Activated naive CD8-positive, alpha-beta T cell treated with anti-CD3 and anti-CD28 coated beads, Interleukin-2, amount 50 U/mL, for 24 hours (primary cell): Measurements from ENCODE around the gene APBA2.

Source experiments
- ATAC-seq: fragments of 150-1000 bp; cut with Tn5 transposase; one replicate; pipeline ENCODE4 v1.10.0; 2021
- DNase-seq: peaks from one replicate; pipeline ENCODE4 v3.0.0; 2021
- H3K27ac Mint-ChIP-seq: one replicate; pipeline ENCODE4 v1.8.0; 2021; ENCODE audit warnings: mild to moderate bottlenecking, mixed read lengths
- H3K27me3 Mint-ChIP-seq: one replicate; pipeline ENCODE4 v1.8.0; 2021; ENCODE audit warnings: mixed read lengths
- H3K36me3 Mint-ChIP-seq: one replicate; pipeline ENCODE4 v1.8.0; 2021; ENCODE audit warnings: low read depth, mixed read lengths
- H3K4me1 Mint-ChIP-seq: one replicate; pipeline ENCODE4 v1.8.0; 2021; ENCODE audit warnings: mixed read lengths
- H3K4me3 Mint-ChIP-seq: one replicate; pipeline ENCODE4 v1.8.0; 2021; ENCODE audit warnings: mild to moderate bottlenecking, moderate library complexity, mixed read lengths
- H3K9me3 Mint-ChIP-seq: one replicate; pipeline ENCODE4 v1.8.0; 2021; ENCODE audit warnings: mixed read lengths

The APBA2 gene

GRCh38 chr15:28954466-28955159 lies 68.8 kb downstream of the APBA2 start:
- Mint-ChIP-seq H3K9me3 (no peaks in the 10 kb centered on the region), H3K27me3 (no peaks in the 10 kb centered on the region), H3K4me3 (peak overlapping the region; percentile 50), H3K4me1 (peaks cover 64% of the 10 kb centered on the region), H3K27ac (no peak overlapping the region), H3K36me3 (no peaks in the 10 kb centered on the region)
- DNase-seq (no peak), ATAC-seq (no peak)

DNA sequence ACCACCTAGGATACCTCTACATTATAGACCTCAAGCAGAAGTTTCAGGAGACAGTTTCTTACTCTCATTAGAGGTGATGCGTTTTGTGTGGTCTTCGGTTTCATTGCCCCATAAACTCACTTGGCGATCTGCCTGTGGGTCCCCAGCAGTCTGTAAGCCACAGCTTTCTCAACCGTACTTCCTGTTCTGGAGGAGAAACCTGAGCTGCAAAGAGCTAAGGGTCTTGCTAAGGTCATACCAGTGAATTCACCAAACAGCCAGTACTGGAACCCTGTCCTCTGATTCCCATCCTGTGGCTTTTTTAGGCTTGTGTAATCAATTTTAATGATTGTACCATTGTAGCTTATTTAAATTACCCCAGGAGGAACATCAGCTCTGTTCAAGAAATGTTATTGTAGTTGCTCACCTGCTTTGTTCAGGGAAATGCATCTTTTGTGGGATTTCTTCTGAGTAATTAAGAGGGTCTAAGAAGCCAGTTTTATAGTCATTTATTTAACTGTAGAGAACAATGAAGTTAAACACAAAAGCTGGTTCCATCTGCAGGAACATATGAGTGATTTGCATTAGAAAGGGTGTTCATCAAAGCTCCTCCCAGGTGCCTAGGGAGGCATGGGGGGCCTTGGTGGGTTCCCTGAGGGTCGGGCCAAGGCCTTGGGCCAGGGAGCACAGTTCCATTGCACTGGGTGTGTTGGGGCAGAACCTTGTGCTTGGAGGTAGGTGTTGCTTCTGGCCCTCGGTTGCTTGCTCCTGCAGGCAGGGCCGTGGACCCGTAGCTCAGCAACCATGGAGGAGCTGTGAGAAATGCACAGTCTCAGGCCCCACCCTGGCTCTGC lies 69.6 kb downstream of the APBA2 start:
- DNase-seq (no peak), ATAC-seq (peak; percentile 73)
- Mint-ChIP-seq H3K27me3 (no peaks in the 10 kb centered on the region), H3K27ac (no peak overlapping the region), H3K36me3 (no peaks in the 10 kb centered on the region), H3K4me3 (peak overlapping the region; percentile 50), H3K4me1 (peaks cover 58% of the 10 kb centered on the region), H3K9me3 (no peaks in the 10 kb centered on the region)

- H3K9me3 Mint-ChIP-seq, result no peaks in the 10 kb centered on the region
- peaks cover 60% of the 10 kb centered on the region for H3K4me1 Mint-ChIP-seq
- H3K27me3 Mint-ChIP-seq, result no peaks in the 10 kb centered on the region
- H3K27ac Mint-ChIP-seq, result no peak overlapping the region
- H3K4me3 Mint-ChIP-seq, result no peak overlapping the region
- DNase-seq (no peak), ATAC-seq (no peak)
- no peaks in the 10 kb centered on the region for H3K36me3 Mint-ChIP-seq
Measured at GRCh38 chr15:28955993-28956421, 70.2 kb downstream of the APBA2 start.

GRCh38 chr15:28956491-28956890 lies 70.7 kb downstream of the APBA2 start:
- H3K4me1 Mint-ChIP-seq, result peaks cover 64% of the 10 kb centered on the region
- no peak for ATAC-seq
- no peaks in the 10 kb centered on the region for H3K9me3 Mint-ChIP-seq
- DNase-seq, result no peak
- no peaks in the 10 kb centered on the region for H3K27me3 Mint-ChIP-seq
- H3K4me3 Mint-ChIP-seq, result no peak overlapping the region
- H3K36me3 Mint-ChIP-seq, result no peaks in the 10 kb centered on the region
- H3K27ac Mint-ChIP-seq, result no peak overlapping the region

- Mint-ChIP-seq H3K9me3 (no peaks in the 10 kb centered on the region), H3K4me3 (no peak overlapping the region), H3K27me3 (no peaks in the 10 kb centered on the region), H3K27ac (no peak overlapping the region), H3K36me3 (no peaks in the 10 kb centered on the region), H3K4me1 (peaks cover 63% of the 10 kb centered on the region)
- ATAC-seq (no peak), DNase-seq (no peak)
Measured at GRCh38 chr15:28957606-28958498, 72.1 kb downstream of the APBA2 start.

GRCh38 chr15:28959326-28959725 lies 73.6 kb downstream of the APBA2 start:
- Mint-ChIP-seq H3K27ac (no peak overlapping the region), H3K4me1 (peaks cover 62% of the 10 kb centered on the region), H3K4me3 (no peak overlapping the region), H3K36me3 (peaks cover 2% of the 10 kb centered on the region), H3K27me3 (no peaks in the 10 kb centered on the region), H3K9me3 (no peaks in the 10 kb centered on the region)
- no peak for DNase-seq
- ATAC-seq, result no peak

DNA sequence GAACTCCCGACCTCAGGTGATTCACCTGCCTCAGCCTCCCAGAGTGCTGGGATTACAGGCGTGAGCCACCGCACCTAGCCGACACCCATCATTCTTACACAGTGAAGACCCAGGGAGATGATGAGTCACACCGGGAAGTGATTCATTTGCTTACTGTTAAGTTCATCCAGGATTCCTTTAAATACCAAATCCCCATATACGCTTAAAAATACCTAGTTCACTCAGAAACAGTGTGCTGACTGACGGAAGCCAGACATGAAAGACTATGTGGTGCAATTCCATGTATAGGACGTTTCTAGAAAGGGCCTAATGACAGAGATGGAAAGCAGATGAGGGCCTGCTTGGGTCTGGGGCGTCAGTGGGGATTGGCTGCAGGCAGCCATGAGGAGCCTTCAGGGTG lies 75.2 kb downstream of the APBA2 start:
- H3K4me3 Mint-ChIP-seq, result no peak overlapping the region
- no peaks in the 10 kb centered on the region for H3K27me3 Mint-ChIP-seq
- H3K9me3 Mint-ChIP-seq, result no peaks in the 10 kb centered on the region
- H3K4me1 Mint-ChIP-seq, result peaks cover 50% of the 10 kb centered on the region
- DNase-seq, result no peak
- H3K27ac Mint-ChIP-seq, result no peak overlapping the region
- H3K36me3 Mint-ChIP-seq, result peaks cover 2% of the 10 kb centered on the region
- peak; percentile 55 for ATAC-seq

DNA sequence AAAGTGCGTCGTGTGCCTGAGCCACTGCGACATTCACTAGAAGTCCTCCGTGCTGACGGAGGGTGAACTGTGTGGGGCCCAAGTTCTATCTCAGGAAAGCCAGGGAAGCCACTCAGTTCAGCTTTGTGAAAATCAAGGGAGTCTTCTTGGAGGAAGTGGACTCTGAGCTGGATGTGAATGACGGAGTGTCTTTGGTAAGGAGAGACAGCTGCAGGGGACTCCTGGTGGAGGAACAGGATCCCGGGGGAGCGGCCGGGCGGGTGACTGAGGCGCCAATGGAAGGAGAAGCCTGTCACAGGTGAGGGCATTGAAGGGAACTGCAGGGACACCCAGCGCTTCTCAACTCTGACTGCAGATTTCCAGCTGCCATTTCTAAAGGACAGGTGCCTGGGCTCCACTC lies 75.6 kb downstream of the APBA2 start:
- Mint-ChIP-seq H3K4me3 (no peak overlapping the region), H3K36me3 (peaks cover 2% of the 10 kb centered on the region), H3K4me1 (peaks cover 52% of the 10 kb centered on the region), H3K9me3 (no peaks in the 10 kb centered on the region), H3K27ac (no peak overlapping the region), H3K27me3 (no peaks in the 10 kb centered on the region)
- ATAC-seq (no peak), DNase-seq (no peak)

DNA sequence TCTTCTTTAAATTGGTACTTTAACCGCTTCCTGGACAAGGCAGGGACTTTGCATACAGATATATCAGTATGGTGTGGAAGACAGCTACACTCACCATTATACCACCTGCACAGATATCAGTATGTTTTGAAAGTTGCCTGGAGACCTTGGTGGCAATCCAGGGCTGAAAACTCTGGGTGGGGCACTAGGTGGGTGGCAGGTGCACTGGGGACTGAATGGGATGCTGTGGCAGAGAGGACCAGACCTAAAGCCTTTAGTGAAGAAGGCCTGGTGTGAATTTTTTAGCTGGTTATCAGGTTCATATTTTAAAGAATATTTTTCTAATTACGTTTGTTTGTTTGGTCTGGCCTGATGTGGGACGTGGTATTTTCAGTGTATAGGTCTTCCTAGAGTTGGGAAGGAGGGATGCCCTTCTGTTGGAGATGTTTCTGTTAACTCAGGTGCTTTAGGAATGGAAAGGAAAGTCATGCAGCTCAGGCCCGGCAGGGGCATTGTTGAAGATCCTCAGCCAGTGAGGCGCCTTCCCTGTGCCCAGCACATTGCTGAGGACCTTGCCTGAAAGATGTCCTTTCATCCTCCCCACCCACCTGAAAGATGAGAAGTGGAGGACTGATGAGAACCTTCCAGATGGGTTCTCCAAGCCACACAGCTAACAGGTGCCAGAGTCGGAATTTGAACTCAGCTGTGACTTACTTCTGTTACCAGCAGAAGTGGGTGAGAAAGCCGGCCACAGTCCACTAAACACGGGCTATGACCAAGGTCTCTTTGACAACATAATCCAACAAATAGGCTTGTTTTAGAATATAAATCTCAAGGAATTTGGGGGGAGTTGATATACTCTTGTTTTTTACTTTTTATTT lies 77.3 kb downstream of the APBA2 start:
- no peaks in the 10 kb centered on the region for H3K27me3 Mint-ChIP-seq
- ATAC-seq, result peak; percentile 41
- peaks cover 53% of the 10 kb centered on the region for H3K4me1 Mint-ChIP-seq
- H3K4me3 Mint-ChIP-seq, result no peak overlapping the region
- peaks cover 4% of the 10 kb centered on the region for H3K36me3 Mint-ChIP-seq
- H3K27ac Mint-ChIP-seq, result no peak overlapping the region
- no peaks in the 10 kb centered on the region for H3K9me3 Mint-ChIP-seq
- no peak for DNase-seq

DNA sequence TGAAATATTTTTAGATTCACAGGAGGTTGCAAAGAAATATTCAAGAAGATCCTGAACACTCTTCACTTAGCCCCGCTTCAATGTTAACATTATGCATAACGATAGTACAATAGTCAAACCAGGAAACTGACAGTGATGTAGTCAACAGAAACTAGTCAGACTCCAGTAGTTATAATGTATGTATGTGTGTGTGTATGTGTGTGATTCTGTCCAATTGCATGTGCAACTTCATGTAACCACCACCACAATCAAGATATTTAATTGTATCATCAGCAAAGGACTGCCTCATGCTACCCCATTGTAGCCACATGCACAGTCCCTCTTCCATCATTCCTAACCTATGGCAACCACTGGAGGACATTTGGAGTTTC lies 77.9 kb downstream of the APBA2 start:
- no peak overlapping the region for H3K27ac Mint-ChIP-seq
- no peak for DNase-seq
- no peak overlapping the region for H3K4me3 Mint-ChIP-seq
- peak; percentile 48 for ATAC-seq
- H3K9me3 Mint-ChIP-seq, result no peaks in the 10 kb centered on the region
- peaks cover 51% of the 10 kb centered on the region for H3K4me1 Mint-ChIP-seq
- H3K36me3 Mint-ChIP-seq, result peaks cover 5% of the 10 kb centered on the region
- H3K27me3 Mint-ChIP-seq, result no peaks in the 10 kb centered on the region

DNA sequence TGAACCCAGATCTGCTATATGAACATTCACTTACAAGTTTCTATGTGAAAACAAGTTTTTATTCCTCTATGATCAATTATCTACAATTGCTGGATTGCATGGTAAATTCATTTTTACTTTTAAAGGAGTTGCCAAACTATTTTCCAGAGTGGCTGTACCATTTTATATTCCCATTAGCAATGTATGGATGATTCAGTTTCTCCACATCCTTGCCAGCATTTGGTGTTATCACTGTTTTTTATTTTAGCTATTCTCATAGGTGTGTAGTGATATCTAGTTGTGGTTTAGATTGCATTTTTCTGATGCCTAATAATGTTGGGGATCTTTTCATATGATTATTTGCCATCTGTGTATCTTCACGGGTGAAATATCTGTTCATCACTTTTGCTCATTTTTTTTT lies 78.3 kb downstream of the APBA2 start:
- Mint-ChIP-seq H3K27ac (no peak overlapping the region), H3K27me3 (no peaks in the 10 kb centered on the region), H3K9me3 (no peaks in the 10 kb centered on the region), H3K4me1 (peaks cover 51% of the 10 kb centered on the region), H3K4me3 (no peak overlapping the region), H3K36me3 (peaks cover 5% of the 10 kb centered on the region)
- no peak for ATAC-seq
- no peak for DNase-seq

DNA sequence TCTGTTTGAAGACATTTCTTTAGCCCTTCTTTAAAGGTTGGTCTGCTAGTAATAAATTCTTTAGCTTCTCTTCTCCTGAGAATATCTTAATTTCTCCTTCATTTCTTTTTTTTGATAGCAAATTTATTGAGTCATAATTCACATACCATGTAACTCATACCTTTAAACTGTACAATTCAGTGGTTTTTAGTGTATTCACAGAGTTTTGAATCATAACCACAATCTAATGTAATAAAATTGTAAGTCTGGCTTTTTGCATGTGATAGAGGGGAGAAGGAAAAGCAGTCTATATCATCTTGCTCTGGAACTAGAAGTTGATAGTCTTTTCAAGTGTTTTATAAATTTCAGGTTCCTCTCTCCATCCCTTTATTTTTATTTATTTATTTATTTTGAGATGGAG lies 81.3 kb downstream of the APBA2 start:
- no peaks in the 10 kb centered on the region for H3K27me3 Mint-ChIP-seq
- H3K9me3 Mint-ChIP-seq, result no peaks in the 10 kb centered on the region
- peaks cover 5% of the 10 kb centered on the region for H3K36me3 Mint-ChIP-seq
- ATAC-seq (no peak), DNase-seq (no peak)
- H3K4me3 Mint-ChIP-seq, result no peak overlapping the region
- no peak overlapping the region for H3K27ac Mint-ChIP-seq
- H3K4me1 Mint-ChIP-seq, result peaks cover 39% of the 10 kb centered on the region

DNA sequence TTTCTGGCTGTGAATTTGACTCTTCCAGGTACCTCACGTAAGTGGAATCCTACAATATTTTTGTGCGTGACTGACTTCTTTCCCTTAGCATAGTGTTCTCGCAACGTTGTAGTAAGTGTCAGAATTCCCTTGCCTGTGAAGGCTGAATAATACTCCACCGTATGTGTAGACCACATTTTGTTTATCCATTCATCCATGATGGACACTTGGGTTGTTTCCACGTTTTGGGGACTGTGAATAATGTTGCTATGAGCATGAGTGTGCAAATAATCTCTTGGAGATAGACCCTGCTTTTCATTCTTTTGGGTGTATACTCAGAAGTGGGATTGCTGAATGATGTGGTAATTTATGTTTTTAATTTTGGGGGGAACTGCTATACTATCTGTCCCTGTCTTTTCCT lies 82.2 kb downstream of the APBA2 start:
- ATAC-seq, result no peak
- peaks cover 5% of the 10 kb centered on the region for H3K36me3 Mint-ChIP-seq
- no peak overlapping the region for H3K4me3 Mint-ChIP-seq
- H3K27ac Mint-ChIP-seq, result no peak overlapping the region
- no peak for DNase-seq
- H3K27me3 Mint-ChIP-seq, result no peaks in the 10 kb centered on the region
- H3K4me1 Mint-ChIP-seq, result peaks cover 37% of the 10 kb centered on the region
- no peaks in the 10 kb centered on the region for H3K9me3 Mint-ChIP-seq

- no peak for ATAC-seq
- H3K36me3 Mint-ChIP-seq, result peaks cover 3% of the 10 kb centered on the region
- H3K4me3 Mint-ChIP-seq, result no peak overlapping the region
- no peaks in the 10 kb centered on the region for H3K9me3 Mint-ChIP-seq
- H3K27ac Mint-ChIP-seq, result no peak overlapping the region
- DNase-seq, result no peak
- H3K27me3 Mint-ChIP-seq, result no peaks in the 10 kb centered on the region
- peaks cover 38% of the 10 kb centered on the region for H3K4me1 Mint-ChIP-seq
Measured at GRCh38 chr15:28969511-28970085, 83.8 kb downstream of the APBA2 start.
